Measurements from ENCODE around the gene BACE1-AS.

- TF ChIP-seq CTCF (IDR thresholded peaks at IDR 0.05) (no peak), POLR2A (IDR thresholded peaks at IDR 0.05) (no peak)
Measured at GRCh38 chr11:117290809-117291396, at the start of gene BACE1-AS.
